Karpas-422 (cell line): ENCODE data around the gene TMEM131. TPM values are rescaled to one million over a fixed set of nuclear protein-coding genes. Genes with fewer than 3 reads are reported as not detected.
A peak's percentile ranks its signal among the peaks of the same experiment; 100 is the strongest.
"Not testable (repeated sequence)": the region's sequence is repeated elsewhere in the genome, so short reads cannot be mapped to it uniquely, and the experiment has no call there.

Experiments used
- DNase-seq: peaks from one replicate; pipeline ENCODE4 v3.0.0-alpha.2; 2015
- H2AFZ ChIP-seq: fragments of 200-600 bp; sonication (generic); 2 replicates; pipeline ENCODE4 v1.6.1; 2014; ENCODE audit warnings: antibody characterized with exemption, low read length, mixed read lengths
- H3K27ac ChIP-seq: fragments of 200-600 bp; sonication (generic); 2 replicates; pipeline ENCODE4 v1.5.1; 2014; ENCODE audit warnings: mild to moderate bottlenecking, low read length, moderate library complexity
- H3K27me3 ChIP-seq: fragments of 200-600 bp; sonication (generic); 2 replicates; pipeline ENCODE4 v1.6.1; 2014; ENCODE audit warnings: low read length, mixed read lengths
- H3K36me3 ChIP-seq: fragments of 200-600 bp; sonication (generic); 2 replicates; pipeline ENCODE4 v1.6.1; 2014; ENCODE audit warnings: low read length, mixed read lengths; ENCODE audit not compliant: insufficient read depth
- H3K4me1 ChIP-seq: fragments of 200-600 bp; sonication (generic); 2 replicates; pipeline ENCODE4 v1.6.1; 2014; ENCODE audit warnings: mild to moderate bottlenecking, low read length, mixed read lengths
- H3K4me2 ChIP-seq: fragments of 200-600 bp; sonication (generic); 2 replicates; pipeline ENCODE4 v1.6.1; 2014; ENCODE audit warnings: low read length, low read depth, mild to moderate bottlenecking; ENCODE audit not compliant: poor library complexity, severe bottlenecking
- H3K4me3 ChIP-seq: fragments of 200-600 bp; sonication (generic); 2 replicates; pipeline ENCODE4 v1.5.1; 2014; ENCODE audit warnings: mild to moderate bottlenecking, antibody characterized with exemption, low read length, mixed read lengths
- H3K79me2 ChIP-seq: fragments of 200-600 bp; sonication (generic); 2 replicates; pipeline ENCODE4 v1.6.1; 2014; ENCODE audit warnings: mild to moderate bottlenecking, low read length, mixed read lengths
- H3K9ac ChIP-seq: fragments of 200-600 bp; sonication (generic); 2 replicates; pipeline ENCODE4 v1.6.0; 2014; ENCODE audit warnings: low read length
- H3K9me2 ChIP-seq: fragments of 200-600 bp; sonication (generic), shearing (Covaris generic); replicated peaks from 2 replicates; pipeline ENCODE4 v1.6.0; 2014; ENCODE audit warnings: mild to moderate bottlenecking, low read length, moderate library complexity; ENCODE audit not compliant: insufficient read depth
- H3K9me3 ChIP-seq: fragments of 300-700, 200-600 bp; sonication (generic); 2 replicates; pipeline ENCODE4 v1.6.1; 2014; ENCODE audit warnings: low read length, mixed read lengths
- H4K20me1 ChIP-seq: fragments of 200-600 bp; sonication (generic); 2 replicates; pipeline ENCODE4 v1.6.1; 2014; ENCODE audit warnings: mild to moderate bottlenecking, antibody characterized with exemption, low read length, low read depth; ENCODE audit not compliant: insufficient read depth
- total RNA-seq: library from RNA; depleted of rRNA; stranded (reverse); fragments of >200 nt; shearing (Covaris generic); gene quantifications from 2 replicates; pipeline ENCODE4 v1.2.3, GENCODE V29; 2014; ENCODE audit warnings: low replicate concordance

Gene TMEM131
- total RNA-seq, 1 experiment from 2014 or later, result 20.9 TPM

DNA sequence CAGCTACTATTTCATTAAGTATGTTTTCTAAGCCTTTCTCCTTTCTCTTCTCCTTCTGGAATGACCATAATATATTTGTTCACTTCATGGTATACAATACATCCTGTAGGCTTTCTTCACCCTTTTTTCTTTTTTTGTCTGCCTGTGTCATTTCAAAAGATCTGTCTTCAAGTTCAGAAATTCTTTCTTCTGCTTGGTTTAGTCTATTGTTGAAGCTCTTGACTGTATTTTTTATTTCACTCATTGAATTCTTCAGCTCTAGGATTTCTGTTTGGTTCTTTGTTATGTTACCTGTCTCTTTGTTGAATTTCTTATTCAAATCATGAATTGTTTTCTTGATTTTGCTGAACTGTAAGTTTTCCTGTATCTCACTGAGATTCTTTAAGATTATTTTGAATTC is 109.9 kb downstream of the TMEM131 start:
- Histone ChIP-seq H3K79me2 (no peaks in the 10 kb centered on the region), H3K9me3 (peaks cover 26% of the 10 kb centered on the region), H3K36me3 (peaks cover 23% of the 10 kb centered on the region; the same call in 1 of the 2 replicates), H3K27me3 (no peaks in the 10 kb centered on the region), H3K4me1 (no peaks in the 10 kb centered on the region), H3K27ac (no peak overlapping the region), H4K20me1 (peaks cover 7% of the 10 kb centered on the region; the same call in 1 of the 2 replicates), H3K9ac (no peak overlapping the region), H3K4me3 (no peak overlapping the region), H3K9me2 (no peaks in the 10 kb centered on the region), H3K4me2 (no peak overlapping the region), H2AFZ (no peak overlapping the region)
- DNase-seq, result no peak

DNA sequence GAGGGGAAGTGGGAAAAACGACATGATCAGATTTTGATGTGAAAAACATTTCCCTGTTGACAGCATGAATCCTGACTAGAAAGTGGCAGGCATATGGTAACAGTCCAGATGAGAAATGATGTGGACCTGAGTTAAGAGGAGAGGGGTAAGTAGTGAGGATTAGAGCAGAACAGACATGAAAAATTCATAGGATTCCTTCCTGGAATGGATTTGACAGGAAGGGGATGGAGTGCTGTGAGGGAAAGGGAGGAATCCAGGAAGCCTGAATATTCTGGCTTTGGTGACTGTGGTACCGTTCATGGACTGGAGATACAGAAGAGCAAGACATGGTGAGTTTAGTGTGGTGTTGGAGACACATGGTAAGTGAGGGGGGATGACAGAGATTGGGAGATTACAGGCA is 115.4 kb downstream of the TMEM131 start:
- Histone ChIP-seq H2AFZ (no peak overlapping the region), H3K27ac (no peak overlapping the region), H3K4me3 (no peak overlapping the region), H3K9me2 (no peaks in the 10 kb centered on the region), H3K27me3 (no peaks in the 10 kb centered on the region), H3K4me2 (no peak overlapping the region), H3K9me3 (peaks cover 5% of the 10 kb centered on the region; the same call in 1 of the 2 replicates), H4K20me1 (peaks cover 7% of the 10 kb centered on the region; the same call in 1 of the 2 replicates), H3K36me3 (no peaks in the 10 kb centered on the region), H3K9ac (no peak overlapping the region), H3K79me2 (no peaks in the 10 kb centered on the region), H3K4me1 (no peaks in the 10 kb centered on the region)
- no peak for DNase-seq

DNA sequence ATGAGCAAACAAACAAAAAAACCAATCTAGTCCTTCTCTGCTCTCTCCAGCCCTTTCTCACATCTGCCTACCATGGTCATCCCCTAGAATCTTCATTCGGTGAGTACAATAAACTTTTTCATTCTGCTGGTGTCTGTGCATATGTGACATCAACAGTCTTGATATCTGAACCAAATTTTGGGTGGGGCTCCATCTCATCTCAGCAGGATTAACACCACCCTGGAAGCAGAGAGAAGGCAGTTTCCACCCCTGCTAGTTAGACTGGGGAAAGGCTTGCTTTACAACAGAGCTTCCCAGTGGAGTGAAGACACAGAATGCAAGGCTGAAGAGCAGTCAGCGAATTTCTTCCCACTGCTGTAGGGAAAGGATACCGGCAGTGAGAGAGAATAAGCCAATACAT is 116.9 kb downstream of the TMEM131 start:
- Histone ChIP-seq H3K9ac (no peak overlapping the region), H3K79me2 (no peaks in the 10 kb centered on the region), H3K27me3 (no peaks in the 10 kb centered on the region), H4K20me1 (peaks cover 7% of the 10 kb centered on the region; the same call in 1 of the 2 replicates), H3K4me1 (no peaks in the 10 kb centered on the region), H3K4me3 (no peak overlapping the region), H3K36me3 (no peaks in the 10 kb centered on the region), H2AFZ (no peak overlapping the region), H3K27ac (no peak overlapping the region), H3K9me3 (no peaks in the 10 kb centered on the region), H3K9me2 (no peaks in the 10 kb centered on the region), H3K4me2 (no peak overlapping the region)
- DNase-seq, result no peak

DNA sequence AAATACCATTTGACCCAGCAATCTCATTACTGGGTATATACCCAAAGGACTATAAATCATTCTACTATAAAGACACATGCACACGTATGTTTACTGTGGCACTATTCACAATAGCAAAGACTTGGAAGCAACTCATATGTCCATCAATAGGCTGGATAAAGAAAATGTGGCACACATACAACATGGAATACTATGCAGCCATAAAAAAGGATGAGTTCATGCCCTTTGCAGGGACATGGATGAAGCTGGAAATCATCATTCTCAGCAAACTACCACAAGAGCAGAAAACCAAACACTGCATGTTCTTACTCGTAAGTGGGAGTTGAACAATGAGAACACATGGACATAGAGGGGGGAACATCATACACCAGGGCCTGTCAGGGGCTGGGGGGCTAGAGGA is 117.4 kb downstream of the TMEM131 start:
- H3K4me3 ChIP-seq, H3K36me3 ChIP-seq, H4K20me1 ChIP-seq, H3K9me2 ChIP-seq, H3K27me3 ChIP-seq, H3K4me2 ChIP-seq, DNase-seq, H3K79me2 ChIP-seq, H3K9ac ChIP-seq, H3K9me3 ChIP-seq, H3K4me1 ChIP-seq, H2AFZ ChIP-seq, H3K27ac ChIP-seq: not testable (repeated sequence)

DNA sequence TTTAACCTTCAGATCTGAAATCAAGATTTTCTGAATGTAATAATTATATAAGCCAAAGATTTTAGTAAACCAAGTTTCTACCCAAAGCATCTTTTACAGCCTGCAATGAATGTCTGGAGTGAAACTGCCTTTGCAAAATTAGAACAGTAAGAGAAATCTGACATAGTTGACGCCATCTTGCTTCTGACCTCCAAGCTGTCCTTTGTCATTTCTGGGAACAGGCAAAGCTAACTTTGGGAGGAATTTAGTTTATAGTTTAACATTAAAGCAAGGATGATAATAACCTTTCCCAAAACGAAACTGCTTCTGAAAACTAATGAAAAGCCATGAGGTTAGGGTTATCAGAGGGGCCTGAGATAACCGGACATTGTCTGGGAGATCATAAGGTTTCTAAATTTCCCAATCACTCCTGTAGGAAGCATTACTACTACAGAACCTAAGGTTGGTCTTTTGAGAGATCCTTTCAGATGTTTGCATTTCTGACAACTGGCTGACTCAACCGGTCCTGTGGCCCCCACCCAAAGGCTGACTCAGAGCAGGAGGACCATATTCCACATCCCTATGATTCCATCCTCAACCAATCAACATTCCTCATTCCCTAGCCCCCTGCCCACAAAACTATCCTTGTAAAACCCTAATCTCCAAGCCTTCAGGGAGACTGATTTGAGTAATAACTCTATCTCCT is 124.5 kb downstream of the TMEM131 start:
- Histone ChIP-seq H3K27ac (no peak overlapping the region), H3K36me3 (no peaks in the 10 kb centered on the region), H4K20me1 (no peaks in the 10 kb centered on the region), H2AFZ (no peak overlapping the region), H3K79me2 (no peaks in the 10 kb centered on the region), H3K4me3 (no peak overlapping the region), H3K9me3 (no peaks in the 10 kb centered on the region), H3K4me2 (no peak overlapping the region), H3K9me2 (no peaks in the 10 kb centered on the region), H3K9ac (no peak overlapping the region), H3K27me3 (no peaks in the 10 kb centered on the region), H3K4me1 (peaks cover 12% of the 10 kb centered on the region)
- no peak for DNase-seq

DNA sequence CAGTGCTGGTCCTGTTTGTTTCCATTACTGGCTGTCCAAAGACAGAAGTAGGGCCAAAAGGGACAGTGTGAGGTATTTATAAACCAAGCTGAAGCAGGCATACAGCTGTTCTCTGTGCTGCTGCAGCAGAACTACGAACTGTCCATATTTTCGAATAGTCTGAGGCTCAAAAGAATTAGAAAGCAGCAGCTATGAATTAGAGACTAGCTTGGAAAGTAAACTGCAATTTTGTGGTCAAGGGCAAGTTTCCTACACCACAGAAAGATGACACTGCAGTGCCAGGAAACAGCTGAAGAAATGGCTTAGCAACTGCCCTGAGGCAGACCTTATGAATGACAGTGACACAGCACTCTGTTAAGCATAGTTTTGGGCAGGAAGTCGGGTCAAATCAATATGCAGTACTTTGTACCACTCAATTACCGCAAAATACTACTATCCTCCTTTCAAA is 125.3 kb downstream of the TMEM131 start:
- Histone ChIP-seq H4K20me1 (no peaks in the 10 kb centered on the region), H2AFZ (no peak overlapping the region), H3K4me1 (peaks cover 12% of the 10 kb centered on the region), H3K27me3 (no peaks in the 10 kb centered on the region), H3K9me2 (no peaks in the 10 kb centered on the region), H3K9me3 (no peaks in the 10 kb centered on the region), H3K27ac (no peak overlapping the region), H3K4me2 (no peak overlapping the region), H3K36me3 (no peaks in the 10 kb centered on the region), H3K79me2 (no peaks in the 10 kb centered on the region), H3K4me3 (no peak overlapping the region), H3K9ac (no peak overlapping the region)
- no peak for DNase-seq

DNA sequence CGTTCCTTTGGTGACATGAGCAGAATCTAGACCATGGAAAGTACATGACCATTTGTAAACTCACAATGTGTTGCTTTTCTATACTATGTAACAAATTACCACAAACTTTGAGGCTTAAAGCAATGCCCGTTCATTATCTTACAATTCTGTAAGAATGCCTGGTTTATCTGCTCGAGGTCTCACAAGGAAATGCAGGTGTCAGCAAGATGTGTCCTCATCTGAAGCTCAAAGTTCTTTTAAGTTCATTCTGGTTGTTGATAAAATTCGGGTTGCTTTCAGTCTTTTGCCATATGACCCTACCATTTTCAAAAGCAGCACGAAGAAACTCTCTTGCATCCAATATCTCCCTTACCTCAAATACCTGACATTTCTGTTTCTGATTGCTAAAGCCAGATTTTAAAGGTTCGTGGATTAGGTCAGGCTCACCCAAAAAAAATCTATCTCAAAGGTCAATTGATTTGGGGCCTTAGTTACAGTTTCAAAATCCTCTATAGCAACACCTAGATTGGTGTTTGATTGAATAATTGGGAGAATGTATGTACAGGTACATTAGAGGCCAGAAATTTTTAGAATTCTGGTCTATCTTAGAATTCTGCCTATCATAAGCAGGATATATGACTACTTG is 125.9 kb downstream of the TMEM131 start:
- Histone ChIP-seq H3K36me3 (no peaks in the 10 kb centered on the region), H3K27ac (no peak overlapping the region), H4K20me1 (no peaks in the 10 kb centered on the region), H3K4me2 (no peak overlapping the region), H2AFZ (no peak overlapping the region), H3K27me3 (no peaks in the 10 kb centered on the region), H3K9me3 (no peaks in the 10 kb centered on the region), H3K9ac (no peak overlapping the region), H3K4me1 (peaks cover 12% of the 10 kb centered on the region), H3K9me2 (no peaks in the 10 kb centered on the region), H3K4me3 (no peak overlapping the region), H3K79me2 (no peaks in the 10 kb centered on the region)
- DNase-seq, result no peak

DNA sequence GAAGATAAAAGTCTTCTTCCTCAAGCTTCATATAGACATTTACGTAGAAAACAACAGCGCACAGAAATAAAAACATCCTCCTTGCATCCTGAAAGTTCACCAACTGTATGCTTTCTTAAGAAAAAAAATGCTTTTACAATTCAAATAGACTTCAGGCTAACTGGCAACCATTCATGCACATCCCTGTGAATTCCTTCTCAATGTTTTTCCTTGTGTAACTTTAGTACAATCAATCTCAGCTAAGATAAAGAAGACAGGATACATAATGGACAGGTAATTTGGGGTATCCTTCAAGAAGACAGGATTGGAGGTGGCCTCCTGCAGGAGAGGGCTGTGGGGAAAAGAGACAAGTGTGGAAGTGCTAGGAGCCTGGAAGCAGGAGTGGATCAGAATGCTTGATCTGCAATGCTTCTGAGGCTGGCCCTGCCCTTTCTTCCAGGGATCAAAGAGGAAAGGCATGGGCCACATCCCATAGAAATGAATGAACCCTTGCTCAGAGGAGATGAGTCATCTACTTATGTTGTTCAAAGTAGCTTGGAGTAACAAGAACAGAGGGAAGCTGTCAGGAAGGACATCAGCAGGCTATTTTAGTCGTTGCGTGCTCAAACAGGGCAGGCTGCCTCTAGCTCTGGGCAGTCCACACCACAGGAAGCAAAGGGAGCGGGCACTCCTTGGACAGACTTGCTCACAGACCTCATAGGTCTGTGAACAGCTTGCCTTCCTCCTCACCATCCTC is 126.6 kb downstream of the TMEM131 start:
- Histone ChIP-seq H3K4me1 (peaks cover 12% of the 10 kb centered on the region), H2AFZ (no peak overlapping the region), H3K27ac (no peak overlapping the region), H3K4me3 (no peak overlapping the region), H3K79me2 (no peaks in the 10 kb centered on the region), H4K20me1 (no peaks in the 10 kb centered on the region), H3K9me2 (no peaks in the 10 kb centered on the region), H3K9ac (no peak overlapping the region), H3K4me2 (peak overlapping the region; percentile 4), H3K36me3 (no peaks in the 10 kb centered on the region), H3K9me3 (no peaks in the 10 kb centered on the region), H3K27me3 (no peaks in the 10 kb centered on the region)
- no peak for DNase-seq
